ENCODE data around the gene THSD7B.

- TF ChIP-seq ZFP90 (CRISPR knock-in tag; IDR thresholded peaks at IDR 0.05; ENCODE audit: borderline replicate concordance) (no peak), POLR2G (IDR thresholded peaks at IDR 0.05; ENCODE audit: low read depth, low read length) (no peak), HNRNPL (IDR thresholded peaks at IDR 0.05; ENCODE audit: low read depth, low read length) (no peak), ZNF792 (CRISPR knock-in tag; IDR thresholded peaks at IDR 0.05) (no peak), ZNF644 (CRISPR knock-in tag; IDR thresholded peaks at IDR 0.05; ENCODE audit: low read depth) (no peak), REST (IDR thresholded peaks at IDR 0.05; ENCODE audit: borderline replicate concordance in 1 of 2, low read depth in 1 of 2, low read length in 2 of 2) (no peak), POLR2A (IDR thresholded peaks at IDR 0.05; ENCODE audit: insufficient read depth in 1 of 2, low read depth in 2 of 2, low read length in 2 of 2) (no peak), POLR2AphosphoS5 (IDR thresholded peaks at IDR 0.05; ENCODE audit: low read depth, low read length) (no peak)
- TF ChIP-seq, protein P1, sequence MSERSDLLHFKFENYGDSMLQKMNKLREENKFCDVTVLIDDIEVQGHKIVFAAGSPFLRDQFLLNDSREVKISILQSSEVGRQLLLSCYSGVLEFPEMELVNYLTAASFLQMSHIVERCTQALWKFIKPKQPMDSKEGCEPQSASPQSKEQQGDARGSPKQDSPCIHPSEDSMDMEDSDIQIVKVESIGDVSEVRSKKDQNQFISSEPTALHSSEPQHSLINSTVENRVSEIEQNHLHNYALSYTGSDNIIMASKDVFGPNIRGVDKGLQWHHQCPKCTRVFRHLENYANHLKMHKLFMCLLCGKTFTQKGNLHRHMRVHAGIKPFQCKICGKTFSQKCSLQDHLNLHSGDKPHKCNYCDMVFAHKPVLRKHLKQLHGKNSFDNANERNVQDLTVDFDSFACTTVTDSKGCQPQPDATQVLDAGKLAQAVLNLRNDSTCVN (CRISPR knock-in tag; IDR thresholded peaks at IDR 0.05; ENCODE audit: borderline replicate concordance) = no peak
- TF ChIP-seq, protein P2, sequence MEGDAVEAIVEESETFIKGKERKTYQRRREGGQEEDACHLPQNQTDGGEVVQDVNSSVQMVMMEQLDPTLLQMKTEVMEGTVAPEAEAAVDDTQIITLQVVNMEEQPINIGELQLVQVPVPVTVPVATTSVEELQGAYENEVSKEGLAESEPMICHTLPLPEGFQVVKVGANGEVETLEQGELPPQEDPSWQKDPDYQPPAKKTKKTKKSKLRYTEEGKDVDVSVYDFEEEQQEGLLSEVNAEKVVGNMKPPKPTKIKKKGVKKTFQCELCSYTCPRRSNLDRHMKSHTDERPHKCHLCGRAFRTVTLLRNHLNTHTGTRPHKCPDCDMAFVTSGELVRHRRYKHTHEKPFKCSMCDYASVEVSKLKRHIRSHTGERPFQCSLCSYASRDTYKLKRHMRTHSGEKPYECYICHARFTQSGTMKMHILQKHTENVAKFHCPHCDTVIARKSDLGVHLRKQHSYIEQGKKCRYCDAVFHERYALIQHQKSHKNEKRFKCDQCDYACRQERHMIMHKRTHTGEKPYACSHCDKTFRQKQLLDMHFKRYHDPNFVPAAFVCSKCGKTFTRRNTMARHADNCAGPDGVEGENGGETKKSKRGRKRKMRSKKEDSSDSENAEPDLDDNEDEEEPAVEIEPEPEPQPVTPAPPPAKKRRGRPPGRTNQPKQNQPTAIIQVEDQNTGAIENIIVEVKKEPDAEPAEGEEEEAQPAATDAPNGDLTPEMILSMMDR (CRISPR knock-in tag; IDR thresholded peaks at IDR 0.05) = no peak
These were observed 735.3 kb downstream of the THSD7B start for GRCh38 chr2:137500599-137500998.

All from HepG2 (cell line).